Measurements from ENCODE around the gene LAS1L.

DNA sequence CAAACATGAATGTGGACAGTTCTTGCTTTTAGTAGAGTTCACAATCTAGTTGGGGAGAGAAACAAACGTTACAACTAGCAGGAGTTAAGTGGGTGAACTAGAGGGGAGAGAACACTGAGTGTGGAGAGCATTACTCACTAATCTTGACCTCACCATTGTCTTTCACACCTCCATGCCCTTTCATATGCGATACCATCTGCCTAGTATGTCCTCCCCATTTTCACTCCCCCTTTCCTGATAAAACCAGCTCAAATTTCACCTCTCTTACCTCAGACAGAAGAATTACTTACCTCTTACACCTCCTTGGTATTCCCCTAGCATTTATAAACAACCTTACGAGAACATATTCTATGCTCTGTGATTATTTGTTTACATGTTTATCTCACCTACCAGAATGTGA, 53.6 kb downstream of the LAS1L start:
- TF ChIP-seq, protein P1, sequence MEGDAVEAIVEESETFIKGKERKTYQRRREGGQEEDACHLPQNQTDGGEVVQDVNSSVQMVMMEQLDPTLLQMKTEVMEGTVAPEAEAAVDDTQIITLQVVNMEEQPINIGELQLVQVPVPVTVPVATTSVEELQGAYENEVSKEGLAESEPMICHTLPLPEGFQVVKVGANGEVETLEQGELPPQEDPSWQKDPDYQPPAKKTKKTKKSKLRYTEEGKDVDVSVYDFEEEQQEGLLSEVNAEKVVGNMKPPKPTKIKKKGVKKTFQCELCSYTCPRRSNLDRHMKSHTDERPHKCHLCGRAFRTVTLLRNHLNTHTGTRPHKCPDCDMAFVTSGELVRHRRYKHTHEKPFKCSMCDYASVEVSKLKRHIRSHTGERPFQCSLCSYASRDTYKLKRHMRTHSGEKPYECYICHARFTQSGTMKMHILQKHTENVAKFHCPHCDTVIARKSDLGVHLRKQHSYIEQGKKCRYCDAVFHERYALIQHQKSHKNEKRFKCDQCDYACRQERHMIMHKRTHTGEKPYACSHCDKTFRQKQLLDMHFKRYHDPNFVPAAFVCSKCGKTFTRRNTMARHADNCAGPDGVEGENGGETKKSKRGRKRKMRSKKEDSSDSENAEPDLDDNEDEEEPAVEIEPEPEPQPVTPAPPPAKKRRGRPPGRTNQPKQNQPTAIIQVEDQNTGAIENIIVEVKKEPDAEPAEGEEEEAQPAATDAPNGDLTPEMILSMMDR (IDR thresholded peaks at IDR 0.05), result no peak
- no peak for TF ChIP-seq POLR2AphosphoS5 (IDR thresholded peaks at IDR 0.05)
